ENCODE measurements around the gene BAZ2B.
"Not testable (repeated sequence)": the region's sequence is repeated elsewhere in the genome, so short reads cannot be mapped to it uniquely, and the experiment has no call there.

Gene BAZ2B

DNA sequence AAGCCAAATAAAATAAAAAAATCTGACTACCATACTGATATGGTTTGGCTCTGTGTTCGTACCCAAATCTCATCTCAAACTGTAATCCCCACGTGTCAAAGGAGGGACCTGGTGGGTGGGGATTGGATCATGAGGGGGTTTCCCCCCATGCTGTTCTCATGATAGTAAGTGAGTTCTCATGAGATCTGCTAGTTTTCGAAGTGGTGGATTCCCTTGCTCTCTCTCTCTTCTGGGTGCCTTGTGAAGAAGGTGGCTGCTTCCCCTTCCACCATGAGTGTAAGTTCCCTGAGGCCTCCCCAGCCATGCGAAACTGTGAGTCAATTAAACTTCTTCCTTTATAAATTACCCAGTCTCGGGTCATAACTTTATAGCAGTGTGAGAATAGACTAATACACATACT lies 206.1 kb downstream of the BAZ2B start:
- TF ChIP-seq EZH2phosphoT487 (IDR thresholded peaks at IDR 0.05; ENCODE audit: low read length): no peak
- no peak for TF ChIP-seq EZH2 (optimal IDR thresholded peaks at IDR 0.05; ENCODE audit: low read depth, low read length)
- TF ChIP-seq, protein P1, sequence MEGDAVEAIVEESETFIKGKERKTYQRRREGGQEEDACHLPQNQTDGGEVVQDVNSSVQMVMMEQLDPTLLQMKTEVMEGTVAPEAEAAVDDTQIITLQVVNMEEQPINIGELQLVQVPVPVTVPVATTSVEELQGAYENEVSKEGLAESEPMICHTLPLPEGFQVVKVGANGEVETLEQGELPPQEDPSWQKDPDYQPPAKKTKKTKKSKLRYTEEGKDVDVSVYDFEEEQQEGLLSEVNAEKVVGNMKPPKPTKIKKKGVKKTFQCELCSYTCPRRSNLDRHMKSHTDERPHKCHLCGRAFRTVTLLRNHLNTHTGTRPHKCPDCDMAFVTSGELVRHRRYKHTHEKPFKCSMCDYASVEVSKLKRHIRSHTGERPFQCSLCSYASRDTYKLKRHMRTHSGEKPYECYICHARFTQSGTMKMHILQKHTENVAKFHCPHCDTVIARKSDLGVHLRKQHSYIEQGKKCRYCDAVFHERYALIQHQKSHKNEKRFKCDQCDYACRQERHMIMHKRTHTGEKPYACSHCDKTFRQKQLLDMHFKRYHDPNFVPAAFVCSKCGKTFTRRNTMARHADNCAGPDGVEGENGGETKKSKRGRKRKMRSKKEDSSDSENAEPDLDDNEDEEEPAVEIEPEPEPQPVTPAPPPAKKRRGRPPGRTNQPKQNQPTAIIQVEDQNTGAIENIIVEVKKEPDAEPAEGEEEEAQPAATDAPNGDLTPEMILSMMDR (IDR thresholded peaks at IDR 0.05; ENCODE audit: low read length): no peak
- Histone ChIP-seq H3K4me1 (ENCODE audit: low read length) (peaks cover 7% of the 10 kb centered on the region), H3K9me2 (replicated peaks; ENCODE audit: insufficient read depth, low read length) (no peaks in the 10 kb centered on the region), H3K4me3 (ENCODE audit: low read length) (no peak overlapping the region), H3K79me2 (ENCODE audit: low read length) (no peaks in the 10 kb centered on the region), H3K9me3 (replicated peaks; ENCODE audit: insufficient read depth, low read length) (no peaks in the 10 kb centered on the region), H3F3A (ENCODE audit: insufficient read depth, low read length) (no peaks in the 10 kb centered on the region), H4K20me1 (ENCODE audit: insufficient read depth, low read length) (no peaks in the 10 kb centered on the region), H3K36me3 (replicated peaks; ENCODE audit: insufficient read depth, low read length) (no peaks in the 10 kb centered on the region), H3K27ac (ENCODE audit: low read length) (no peak overlapping the region), H3K4me2 (ENCODE audit: low read depth, low read length) (no peak overlapping the region), H2AFZ (ENCODE audit: low read length) (no peak overlapping the region), H3K9ac (ENCODE audit: low read length) (no peak overlapping the region), H3K27me3 (replicated peaks; ENCODE audit: insufficient read depth, low read length) (no peaks in the 10 kb centered on the region)
- no peak for DNase-seq

GRCh38 chr2:159409116-159409800 lies 207.1 kb downstream of the BAZ2B start:
- DNase-seq: no peak

DNA sequence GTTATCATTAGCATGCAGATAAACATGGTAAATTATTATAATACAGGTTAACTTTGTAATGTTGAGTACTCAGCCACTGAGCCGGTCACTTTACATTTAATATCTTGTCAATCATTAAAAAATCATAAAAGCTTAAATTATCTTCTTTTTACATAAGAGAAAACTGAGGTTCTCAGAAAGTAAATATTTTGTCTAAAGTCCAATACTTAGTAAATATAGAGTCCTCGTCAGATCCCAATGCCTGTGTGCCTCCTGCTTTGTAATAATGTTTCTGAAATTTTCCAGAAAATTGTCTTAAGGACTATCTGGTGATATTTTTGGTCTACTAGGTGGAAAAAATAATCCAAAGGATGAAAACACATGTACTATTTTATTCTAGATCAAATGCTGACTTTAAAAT lies 213.6 kb downstream of the BAZ2B start:
- H3K4me1 ChIP-seq (ENCODE audit: low read length): peaks cover 8% of the 10 kb centered on the region; the same call in 1 of the 2 replicates
- no peaks in the 10 kb centered on the region for H4K20me1 ChIP-seq (ENCODE audit: insufficient read depth, low read length)
- no peaks in the 10 kb centered on the region; the same call in 1 of the 2 replicates for H3K36me3 ChIP-seq (replicated peaks; ENCODE audit: insufficient read depth, low read length)
- H3K9me2 ChIP-seq (replicated peaks; ENCODE audit: insufficient read depth, low read length): no peaks in the 10 kb centered on the region
- H3K27ac ChIP-seq (ENCODE audit: low read length): no peak overlapping the region
- H3K27me3 ChIP-seq (replicated peaks; ENCODE audit: insufficient read depth, low read length): no peaks in the 10 kb centered on the region
- no peak for DNase-seq
- H3K4me3 ChIP-seq (ENCODE audit: low read length): no peak overlapping the region
- H3F3A ChIP-seq (ENCODE audit: insufficient read depth, low read length): peaks cover 11% of the 10 kb centered on the region
- no peaks in the 10 kb centered on the region for H3K9me3 ChIP-seq (replicated peaks; ENCODE audit: insufficient read depth, low read length)
- no peak overlapping the region for H3K4me2 ChIP-seq (ENCODE audit: low read depth, low read length)
- no peak overlapping the region for H2AFZ ChIP-seq (ENCODE audit: low read length)
- TF ChIP-seq EZH2phosphoT487 (IDR thresholded peaks at IDR 0.05; ENCODE audit: low read length) (no peak), EZH2 (optimal IDR thresholded peaks at IDR 0.05; ENCODE audit: low read depth, low read length) (no peak)
- TF ChIP-seq, protein P1 (IDR thresholded peaks at IDR 0.05; ENCODE audit: low read length): no peak
- no peaks in the 10 kb centered on the region for H3K79me2 ChIP-seq (ENCODE audit: low read length)
- no peak overlapping the region for H3K9ac ChIP-seq (ENCODE audit: low read length)

More at GRCh38 chr2:159409116-159409800, 207.1 kb downstream of the BAZ2B start:
- no peaks in the 10 kb centered on the region for H3K27me3 ChIP-seq (replicated peaks; ENCODE audit: insufficient read depth, low read length)
- peaks cover 7% of the 10 kb centered on the region for H3K4me1 ChIP-seq (ENCODE audit: low read length)
- H3K4me2 ChIP-seq (ENCODE audit: low read depth, low read length): peak overlapping the region; percentile 38
- no peak overlapping the region for H2AFZ ChIP-seq (ENCODE audit: low read length)
- no peaks in the 10 kb centered on the region for H3K79me2 ChIP-seq (ENCODE audit: low read length)
- TF ChIP-seq EZH2 (optimal IDR thresholded peaks at IDR 0.05; ENCODE audit: low read depth, low read length) (no peak), EZH2phosphoT487 (IDR thresholded peaks at IDR 0.05; ENCODE audit: low read length) (no peak)
- TF ChIP-seq, protein P1 (IDR thresholded peaks at IDR 0.05; ENCODE audit: low read length): no peak
- H3K36me3 ChIP-seq (replicated peaks; ENCODE audit: insufficient read depth, low read length): no peaks in the 10 kb centered on the region; the same call in 1 of the 2 replicates
- H3K9ac ChIP-seq (ENCODE audit: low read length): no peak overlapping the region
- no peaks in the 10 kb centered on the region for H3F3A ChIP-seq (ENCODE audit: insufficient read depth, low read length)
- no peaks in the 10 kb centered on the region for H4K20me1 ChIP-seq (ENCODE audit: insufficient read depth, low read length)
- no peaks in the 10 kb centered on the region for H3K9me3 ChIP-seq (replicated peaks; ENCODE audit: insufficient read depth, low read length)
- no peak overlapping the region for H3K27ac ChIP-seq (ENCODE audit: low read length)
- no peak overlapping the region for H3K4me3 ChIP-seq (ENCODE audit: low read length)
- no peaks in the 10 kb centered on the region for H3K9me2 ChIP-seq (replicated peaks; ENCODE audit: insufficient read depth, low read length)

GRCh38 chr2:159402160-159402559 lies 214.2 kb downstream of the BAZ2B start:
- DNase-seq; H3K36me3 ChIP-seq (replicated peaks; ENCODE audit: insufficient read depth, low read length); H3K4me3 ChIP-seq (ENCODE audit: low read length); H3K9me3 ChIP-seq (replicated peaks; ENCODE audit: insufficient read depth, low read length); H3K79me2 ChIP-seq (ENCODE audit: low read length); H3K27me3 ChIP-seq (replicated peaks; ENCODE audit: insufficient read depth, low read length); H3K4me2 ChIP-seq (ENCODE audit: low read depth, low read length); H4K20me1 ChIP-seq (ENCODE audit: insufficient read depth, low read length); H3K9ac ChIP-seq (ENCODE audit: low read length); H3K27ac ChIP-seq (ENCODE audit: low read length); H3K9me2 ChIP-seq (replicated peaks; ENCODE audit: insufficient read depth, low read length); H2AFZ ChIP-seq (ENCODE audit: low read length); H3K4me1 ChIP-seq (ENCODE audit: low read length): not testable (repeated sequence)
- peaks cover 11% of the 10 kb centered on the region for H3F3A ChIP-seq (ENCODE audit: insufficient read depth, low read length)

Data from MM.1S (cell line).